ENCODE results near the gene ADAMTS12. TPM values are rescaled to one million over a fixed set of nuclear protein-coding genes. Genes with fewer than 3 reads are reported as not detected.

Gene ADAMTS12
- total RNA-seq, 1 experiment from 2014 or later = 0.05 TPM

DNA sequence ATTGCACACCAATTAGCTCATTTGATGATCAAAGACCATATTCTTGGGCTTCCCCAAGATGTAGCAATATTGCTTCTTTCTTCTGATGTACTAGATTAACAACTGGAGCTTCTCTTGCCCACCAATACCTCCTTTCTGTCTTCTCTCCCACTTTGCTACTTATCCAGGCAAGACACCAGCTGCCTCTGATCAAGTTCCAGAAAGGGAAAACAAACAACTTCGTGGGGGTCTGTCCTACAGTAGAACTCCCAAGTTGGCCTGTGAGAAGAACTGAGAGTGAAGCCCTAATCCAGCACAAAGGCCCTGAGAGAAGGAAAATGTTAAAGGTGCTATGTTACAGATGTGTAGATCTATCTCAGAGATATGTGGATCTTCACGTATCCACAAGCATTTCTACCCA, 44.9 kb downstream of the ADAMTS12 start:
- no peaks in the 10 kb centered on the region for H3K79me2 ChIP-seq (ENCODE audit: insufficient read depth, low read length)
- H3K27me3 ChIP-seq (ENCODE audit: insufficient read depth, low read length) = peaks cover under 1% of the 10 kb centered on the region; the same call in 1 of the 2 replicates
- RAD21 ChIA-PET (ENCODE audit: low non-redundant PET in 1 of 2, low total read pairs in 2 of 2, uncharacterized antibody in 2 of 2, unreplicated experiment in 2 of 2) = no interaction called here
- H3K9me3 ChIP-seq (ENCODE audit: control insufficient read depth in 1 of 2, insufficient read depth in 1 of 2, low read depth in 1 of 2, low read length in 2 of 2) = no peaks in the 10 kb centered on the region
- H3K27ac ChIP-seq (ENCODE audit: low read depth, low read length) = no peak overlapping the region
- POLR2A ChIA-PET = no interaction called here
- H3K4me1 ChIP-seq (ENCODE audit: control insufficient read depth in 1 of 2, insufficient read depth in 2 of 2, low read length in 2 of 2) = peaks cover 0 to 5% of the 10 kb centered on the region in 2 experiments; a peak in 1 of 4 replicates
- CTCF ChIA-PET = no interaction called here
- H4K20me1 ChIP-seq (ENCODE audit: insufficient read depth) = no peaks in the 10 kb centered on the region
- DNase-seq (ENCODE audit: low read depth, low spot score) (no peak), ATAC-seq (no peak)
- TF ChIP-seq, protein P1, sequence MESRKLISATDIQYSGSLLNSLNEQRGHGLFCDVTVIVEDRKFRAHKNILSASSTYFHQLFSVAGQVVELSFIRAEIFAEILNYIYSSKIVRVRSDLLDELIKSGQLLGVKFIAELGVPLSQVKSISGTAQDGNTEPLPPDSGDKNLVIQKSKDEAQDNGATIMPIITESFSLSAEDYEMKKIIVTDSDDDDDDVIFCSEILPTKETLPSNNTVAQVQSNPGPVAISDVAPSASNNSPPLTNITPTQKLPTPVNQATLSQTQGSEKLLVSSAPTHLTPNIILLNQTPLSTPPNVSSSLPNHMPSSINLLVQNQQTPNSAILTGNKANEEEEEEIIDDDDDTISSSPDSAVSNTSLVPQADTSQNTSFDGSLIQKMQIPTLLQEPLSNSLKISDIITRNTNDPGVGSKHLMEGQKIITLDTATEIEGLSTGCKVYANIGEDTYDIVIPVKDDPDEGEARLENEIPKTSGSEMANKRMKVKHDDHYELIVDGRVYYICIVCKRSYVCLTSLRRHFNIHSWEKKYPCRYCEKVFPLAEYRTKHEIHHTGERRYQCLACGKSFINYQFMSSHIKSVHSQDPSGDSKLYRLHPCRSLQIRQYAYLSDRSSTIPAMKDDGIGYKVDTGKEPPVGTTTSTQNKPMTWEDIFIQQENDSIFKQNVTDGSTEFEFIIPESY (IDR thresholded peaks at IDR 0.05; ENCODE audit: extremely low read depth, insufficient replicate concordance, low read length) = no peak
- TF ChIP-seq ZFX (IDR thresholded peaks at IDR 0.05) (no peak), RAD21 (IDR thresholded peaks at IDR 0.05; ENCODE audit: low read depth) (no peak)
- TF ChIP-seq, protein P2, sequence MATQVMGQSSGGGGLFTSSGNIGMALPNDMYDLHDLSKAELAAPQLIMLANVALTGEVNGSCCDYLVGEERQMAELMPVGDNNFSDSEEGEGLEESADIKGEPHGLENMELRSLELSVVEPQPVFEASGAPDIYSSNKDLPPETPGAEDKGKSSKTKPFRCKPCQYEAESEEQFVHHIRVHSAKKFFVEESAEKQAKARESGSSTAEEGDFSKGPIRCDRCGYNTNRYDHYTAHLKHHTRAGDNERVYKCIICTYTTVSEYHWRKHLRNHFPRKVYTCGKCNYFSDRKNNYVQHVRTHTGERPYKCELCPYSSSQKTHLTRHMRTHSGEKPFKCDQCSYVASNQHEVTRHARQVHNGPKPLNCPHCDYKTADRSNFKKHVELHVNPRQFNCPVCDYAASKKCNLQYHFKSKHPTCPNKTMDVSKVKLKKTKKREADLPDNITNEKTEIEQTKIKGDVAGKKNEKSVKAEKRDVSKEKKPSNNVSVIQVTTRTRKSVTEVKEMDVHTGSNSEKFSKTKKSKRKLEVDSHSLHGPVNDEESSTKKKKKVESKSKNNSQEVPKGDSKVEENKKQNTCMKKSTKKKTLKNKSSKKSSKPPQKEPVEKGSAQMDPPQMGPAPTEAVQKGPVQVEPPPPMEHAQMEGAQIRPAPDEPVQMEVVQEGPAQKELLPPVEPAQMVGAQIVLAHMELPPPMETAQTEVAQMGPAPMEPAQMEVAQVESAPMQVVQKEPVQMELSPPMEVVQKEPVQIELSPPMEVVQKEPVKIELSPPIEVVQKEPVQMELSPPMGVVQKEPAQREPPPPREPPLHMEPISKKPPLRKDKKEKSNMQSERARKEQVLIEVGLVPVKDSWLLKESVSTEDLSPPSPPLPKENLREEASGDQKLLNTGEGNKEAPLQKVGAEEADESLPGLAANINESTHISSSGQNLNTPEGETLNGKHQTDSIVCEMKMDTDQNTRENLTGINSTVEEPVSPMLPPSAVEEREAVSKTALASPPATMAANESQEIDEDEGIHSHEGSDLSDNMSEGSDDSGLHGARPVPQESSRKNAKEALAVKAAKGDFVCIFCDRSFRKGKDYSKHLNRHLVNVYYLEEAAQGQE (IDR thresholded peaks at IDR 0.05; ENCODE audit: low read depth) = no peak
- no peaks in the 10 kb centered on the region for H3K9me2 ChIP-seq (ENCODE audit: insufficient read depth)
- no peak overlapping the region for H2AFZ ChIP-seq (ENCODE audit: low read depth, low read length, poor library complexity, severe bottlenecking)
- no TSS peak for BruUV-seq (replicated peaks)
- no peak overlapping the region for H3K4me3 ChIP-seq (replicated peaks in 1 of 2; ENCODE audit: low read depth in 1 of 2, low read length in 2 of 2)
- no peak overlapping the region for H3K4me2 ChIP-seq (ENCODE audit: low read length)
- intact Hi-C loops (cut with micrococcal nuclease) = no loop called here
- no peaks in the 10 kb centered on the region for H3K36me3 ChIP-seq (ENCODE audit: control insufficient read depth in 1 of 2, insufficient read depth in 2 of 2, low read length in 2 of 2)
- no peak overlapping the region for H3K9ac ChIP-seq (ENCODE audit: low read length)

Measured in HCT116 (cell line).